NCI-H1417 (cell line): Measurements from ENCODE around the gene MITF.

Experiments
- DNase-seq, 3 experiments: peaks; one replicate each; lab custom pipeline; 2025; lab: John Stamatoyannopoulos, UW

Gene MITF

DNA sequence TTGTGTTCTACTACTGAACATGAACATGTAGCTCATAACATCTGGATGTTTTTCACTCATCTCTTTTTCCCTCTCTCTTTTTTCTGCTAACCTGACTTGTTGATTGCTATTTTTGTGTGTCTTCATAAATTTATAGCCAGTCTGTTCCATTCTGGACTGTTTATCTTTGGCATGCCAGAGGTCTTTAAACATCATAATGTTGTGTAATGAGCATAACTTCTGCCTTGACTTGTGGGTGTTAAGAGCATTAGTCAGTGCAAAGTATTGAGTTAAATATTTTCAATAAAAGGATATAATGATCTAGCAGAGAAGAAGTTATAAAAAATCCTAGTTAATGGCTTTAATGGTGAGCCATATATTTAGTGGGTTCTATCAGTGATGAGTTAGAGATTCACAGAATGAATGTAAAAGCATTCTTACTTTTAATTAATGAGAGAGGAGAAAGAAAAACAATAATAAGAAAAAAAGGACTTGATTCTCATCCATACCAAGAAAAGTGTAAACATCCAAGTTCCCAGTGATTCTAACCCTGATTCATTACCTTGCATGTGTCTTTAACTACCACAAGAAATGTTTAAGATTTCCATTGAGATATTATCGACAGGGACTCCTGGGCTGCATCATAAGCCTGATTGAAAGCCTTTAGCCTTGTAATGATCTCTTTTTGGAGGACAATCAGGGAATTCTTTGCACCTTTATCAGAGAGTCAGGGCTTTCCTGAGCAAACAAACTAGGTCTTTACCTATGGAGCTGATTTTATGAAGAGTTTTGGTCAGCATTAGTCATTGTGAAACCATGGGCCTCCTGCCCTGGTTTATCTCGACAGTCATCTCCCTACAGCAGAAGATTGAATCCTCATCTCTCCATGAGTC is 22.9 kb downstream of the MITF start:
- DNase-seq, result no peak

DNA sequence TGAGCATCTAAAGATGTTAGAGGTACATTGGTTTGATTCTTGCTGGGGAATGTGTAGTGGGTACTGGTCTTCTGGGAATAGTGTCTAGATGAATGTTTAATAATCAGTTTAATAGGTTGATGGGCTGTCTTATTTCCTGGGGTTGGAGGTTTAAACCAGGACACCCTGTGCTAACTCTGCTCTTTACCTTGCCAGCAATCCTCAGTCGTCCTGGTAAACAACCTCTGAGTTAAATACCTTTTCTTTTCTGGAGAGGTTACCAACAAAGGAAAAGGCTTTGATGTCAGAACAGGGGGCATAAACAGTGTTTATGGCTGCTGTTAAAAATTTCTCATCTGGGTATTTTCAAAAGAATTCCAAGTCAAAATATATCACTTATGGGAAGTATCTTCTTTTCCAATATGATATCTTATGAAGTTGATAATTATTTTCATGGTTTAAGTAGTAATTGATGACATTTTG is 23.5 kb downstream of the MITF start:
- DNase-seq, result no peak

DNA sequence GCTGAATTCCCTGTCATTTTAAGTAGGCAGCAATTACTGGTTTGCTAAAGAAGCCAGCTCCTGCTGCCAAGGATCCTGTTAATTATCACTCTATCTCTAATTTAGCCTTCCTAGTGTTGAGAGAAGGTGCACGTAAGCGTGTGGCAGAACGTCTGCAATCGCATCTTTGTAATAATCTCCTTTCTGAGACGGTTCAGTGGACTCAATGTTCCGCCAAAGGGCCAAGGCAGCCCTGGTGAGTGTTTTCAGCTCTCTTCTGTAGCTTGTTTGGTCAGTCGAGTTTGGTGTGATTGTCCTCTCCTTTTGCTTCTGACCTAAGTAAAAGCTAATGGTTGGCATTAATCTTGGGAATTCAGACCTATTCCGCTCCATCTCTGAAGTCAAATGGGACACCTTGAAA is 24.2 kb downstream of the MITF start:
- DNase-seq, result peak in 1 of 3 experiments; percentile 10

DNA sequence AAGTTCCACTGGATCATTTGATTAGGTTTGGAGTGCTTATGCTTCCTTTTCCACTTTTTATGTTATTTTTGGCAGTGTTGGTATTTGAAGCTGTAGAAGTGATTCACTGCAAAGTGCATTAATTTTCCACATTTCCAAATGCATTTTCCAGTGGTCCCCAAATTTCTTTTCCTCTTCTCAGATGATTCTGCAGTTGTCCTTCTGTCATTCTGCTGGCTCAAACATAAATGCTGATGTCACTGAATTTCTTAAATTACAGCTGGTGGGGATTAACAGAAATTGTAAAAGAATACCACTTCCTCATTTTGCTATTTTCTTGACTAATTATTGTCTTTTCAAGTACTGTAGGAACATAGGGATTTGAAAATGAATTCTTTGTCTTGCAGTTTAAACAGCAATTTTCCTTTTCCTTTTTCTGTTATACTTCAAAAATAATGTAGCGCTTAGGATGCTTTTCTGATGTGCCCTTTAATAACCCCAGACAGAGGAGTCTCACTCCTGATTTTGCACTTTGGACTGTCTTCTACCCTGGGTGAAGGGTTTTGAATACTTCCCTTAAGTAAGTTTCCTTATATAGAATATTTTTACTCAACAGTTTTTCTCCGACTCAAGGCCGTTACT is 25.0 kb downstream of the MITF start:
- DNase-seq, result no peak

DNA sequence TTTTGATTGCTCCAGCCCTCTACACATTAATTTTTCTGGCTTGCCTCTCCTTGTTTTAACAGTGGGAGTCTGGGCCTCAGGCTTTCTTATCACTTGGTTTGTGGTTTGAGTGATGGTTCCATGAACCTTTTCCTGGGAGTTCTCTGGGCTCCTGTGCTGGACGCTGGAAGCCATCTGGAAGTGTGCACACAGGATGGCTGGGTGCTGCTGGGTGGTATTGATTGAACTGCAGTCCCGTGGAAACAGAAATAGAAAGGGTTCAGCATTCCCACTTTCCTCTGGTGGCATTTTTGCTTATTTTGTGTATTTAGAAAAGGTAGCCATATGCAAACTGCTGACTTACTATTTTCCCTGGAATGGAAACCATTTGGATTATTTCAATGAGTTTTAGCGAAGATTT is 25.6 kb downstream of the MITF start:
- DNase-seq, result no peak

DNA sequence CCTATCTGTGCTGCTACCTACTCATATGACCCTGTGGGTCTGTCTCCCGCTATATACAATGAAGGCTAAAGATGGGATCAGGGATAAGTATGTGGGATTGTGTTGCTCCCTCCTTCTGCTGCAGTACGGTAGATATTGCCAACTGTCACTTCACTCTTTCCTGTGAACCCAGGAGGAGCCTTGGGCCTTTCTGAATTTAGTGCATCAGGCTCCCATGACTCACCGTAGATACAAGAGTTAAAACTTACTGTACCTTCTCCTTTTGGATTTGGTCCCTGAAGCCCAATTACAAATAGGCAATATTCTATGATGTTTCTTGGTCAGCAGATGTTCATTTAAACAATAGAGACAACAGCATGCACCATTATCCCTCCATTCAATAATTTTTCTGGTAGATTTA is 27.4 kb downstream of the MITF start:
- no peak for DNase-seq

DNA sequence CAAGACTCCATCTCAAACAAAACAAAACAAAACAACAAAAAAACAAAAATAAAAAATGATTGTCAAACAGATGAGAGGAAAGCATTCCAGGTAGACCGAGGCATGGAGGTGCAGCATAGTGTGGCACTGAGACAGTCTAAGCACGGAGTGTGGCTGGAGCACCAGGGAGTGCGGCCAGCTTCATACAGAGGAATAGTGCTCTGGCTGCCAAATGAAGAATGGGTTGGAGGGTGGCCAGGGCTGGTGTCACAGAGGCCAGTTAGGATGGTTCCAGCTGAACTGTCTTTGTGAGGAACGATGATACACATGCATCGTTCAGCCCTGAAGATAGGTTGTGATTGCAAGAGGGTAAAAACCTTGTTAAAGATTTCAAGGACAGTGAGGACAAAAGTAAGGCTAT is 28.3 kb downstream of the MITF start:
- DNase-seq, result no peak

DNA sequence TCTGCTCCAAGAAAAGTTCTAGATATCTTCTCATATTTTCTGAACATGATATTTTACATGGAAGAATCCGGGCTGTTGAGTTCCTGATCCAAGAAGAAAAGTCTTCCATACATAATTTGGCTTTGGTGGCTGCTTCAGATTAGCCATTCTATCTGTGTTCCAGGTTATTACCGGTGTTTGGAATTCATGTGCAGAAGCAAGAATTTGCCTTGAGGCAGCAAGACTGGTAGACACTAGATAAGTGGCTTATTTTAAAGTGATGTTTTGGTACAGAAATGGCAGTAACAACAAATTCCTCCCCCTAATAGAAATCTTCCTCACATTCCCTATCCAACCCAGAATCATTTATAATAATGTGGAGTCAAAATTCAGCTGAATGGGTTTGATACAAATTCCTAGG is 29.2 kb downstream of the MITF start:
- DNase-seq, result no peak

DNA sequence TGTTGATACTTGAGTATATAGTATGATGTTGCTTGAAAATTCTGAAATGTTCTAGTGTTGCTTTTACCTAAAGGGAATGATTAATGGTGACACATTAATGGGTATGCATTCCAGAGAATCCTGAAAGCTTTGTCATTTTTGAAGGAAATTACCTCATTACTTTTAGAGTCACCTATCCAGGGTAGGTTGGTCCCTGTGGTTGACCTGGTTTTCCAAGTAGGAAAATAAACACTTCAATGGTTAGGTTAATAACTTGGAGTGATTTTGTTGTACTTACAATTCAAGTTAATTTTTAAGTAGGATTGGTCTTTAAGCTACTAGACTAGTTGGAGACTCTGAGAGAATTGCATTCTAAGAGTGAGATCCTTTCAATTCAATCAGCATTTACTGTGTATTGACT is 31.0 kb downstream of the MITF start:
- DNase-seq, result peak in 1 of 3 experiments; percentile 4

DNA sequence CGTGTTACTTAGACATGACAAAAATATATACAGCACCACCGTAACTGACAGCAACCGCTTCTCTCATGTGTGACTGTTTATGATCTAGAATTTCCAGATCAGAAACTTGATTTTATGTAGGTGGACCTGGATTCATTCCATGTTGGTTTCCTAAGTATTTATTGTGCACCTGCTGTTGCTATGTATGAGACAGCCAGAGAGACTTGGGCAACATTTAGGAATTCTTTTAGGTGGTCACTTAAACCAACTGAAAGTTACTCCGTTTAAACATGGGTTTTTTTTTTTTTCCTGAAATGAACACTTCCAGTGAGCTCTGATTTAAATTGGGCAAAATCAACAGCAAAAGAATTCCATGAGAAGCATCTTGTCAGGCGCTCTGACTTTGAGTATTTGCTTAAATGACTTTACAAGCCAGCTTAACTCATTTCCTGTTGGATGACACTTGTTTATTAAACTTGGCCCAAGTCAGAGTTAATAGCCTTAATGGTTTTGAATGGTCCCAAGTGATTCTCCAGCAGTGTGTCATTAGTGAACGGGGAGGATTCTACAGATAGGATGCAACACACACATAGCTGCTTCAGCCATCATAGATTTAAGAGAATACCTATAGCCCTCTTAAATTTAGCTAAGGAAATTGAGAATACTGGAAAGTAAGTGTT is 31.8 kb downstream of the MITF start:
- no peak for DNase-seq

DNA sequence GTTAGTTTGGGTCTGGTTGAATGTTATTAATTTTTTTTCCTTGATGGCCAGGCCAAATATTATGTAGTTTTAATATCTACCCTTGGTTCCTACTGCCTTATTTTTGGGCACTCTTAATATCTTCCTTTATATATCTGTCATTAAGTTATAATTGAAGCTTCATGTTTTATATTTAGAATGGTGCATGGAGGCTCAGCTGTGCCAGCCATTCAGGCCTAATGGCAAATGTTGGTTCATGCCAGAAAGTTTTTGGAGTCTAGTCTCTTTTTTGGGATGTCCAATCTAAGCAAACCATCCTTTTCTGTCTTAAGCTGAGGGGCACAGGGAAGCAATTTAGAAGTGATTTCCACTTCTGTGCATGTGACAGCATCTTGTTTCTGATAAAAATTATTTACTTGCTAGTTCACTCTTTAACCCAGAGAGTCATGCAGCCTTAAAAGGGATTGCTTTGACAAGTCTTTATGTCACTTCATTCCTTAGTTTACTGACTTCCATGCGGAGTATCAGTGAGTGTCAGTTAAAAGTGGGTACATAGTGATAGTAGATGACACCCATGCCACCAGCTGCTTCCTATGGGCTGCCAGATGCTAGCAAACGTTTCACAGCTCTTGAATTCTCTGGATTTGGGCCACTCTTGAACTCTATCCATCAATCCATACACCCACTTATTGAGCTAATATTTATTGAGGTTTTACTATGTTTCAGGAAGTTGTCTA is 33.0 kb downstream of the MITF start:
- DNase-seq, result no peak

DNA sequence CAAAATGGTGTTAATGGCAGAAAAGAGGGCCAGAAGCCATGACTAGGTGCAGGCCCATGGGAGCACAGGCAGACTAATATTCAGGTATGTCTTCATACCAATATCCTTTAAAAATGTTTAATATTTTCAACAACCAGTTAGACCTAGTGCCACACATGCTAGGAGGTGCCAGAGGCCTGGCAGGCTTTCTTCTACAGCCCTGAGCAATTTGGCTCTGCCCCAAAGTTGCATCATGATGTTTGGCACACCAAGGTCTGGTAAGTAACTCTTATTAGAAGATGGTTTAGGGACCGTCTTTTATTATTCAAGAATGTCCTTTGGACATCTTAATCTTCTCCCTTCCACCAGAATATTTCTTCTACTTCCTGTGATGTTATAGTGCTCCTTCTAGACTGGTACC is 34.8 kb downstream of the MITF start:
- DNase-seq, result no peak

DNA sequence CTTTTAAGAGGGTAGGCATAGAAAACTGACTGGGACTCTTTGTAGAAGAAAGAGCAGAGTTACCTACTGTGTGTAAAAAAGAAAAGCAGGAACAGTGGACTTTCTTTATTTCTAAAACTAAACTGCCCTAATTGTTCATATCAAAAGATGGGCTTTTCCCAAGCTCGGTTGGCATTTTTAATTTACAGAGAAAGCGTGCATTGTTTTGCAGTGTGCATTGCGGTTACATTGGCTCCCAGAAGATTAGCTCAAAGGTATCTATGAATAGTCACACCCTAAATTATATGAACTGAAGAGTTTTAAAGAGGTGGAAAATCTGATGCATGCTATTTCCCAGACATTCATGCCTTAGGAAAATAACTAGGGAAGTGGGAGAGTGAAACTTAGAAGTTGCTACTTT is 36.5 kb downstream of the MITF start:
- DNase-seq, result no peak

DNA sequence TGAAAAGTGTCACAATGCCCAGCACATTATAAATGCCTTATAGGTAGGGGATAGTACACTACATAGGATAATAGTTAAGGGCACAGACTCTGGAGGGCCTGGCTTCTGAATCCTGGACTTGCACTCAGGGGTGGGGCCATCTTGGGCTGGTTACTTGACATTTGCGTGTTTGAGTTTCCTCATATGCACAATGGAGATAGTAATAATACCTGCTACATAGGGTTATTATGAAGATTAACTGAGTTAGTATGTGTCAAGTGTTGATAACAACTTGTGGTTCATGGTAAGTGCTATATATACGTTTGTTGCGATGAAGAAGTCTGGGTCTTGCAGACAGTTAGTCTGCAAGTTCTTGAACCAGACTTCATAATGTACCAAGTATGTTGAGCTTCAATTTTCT is 37.0 kb downstream of the MITF start:
- DNase-seq, result no peak

DNA sequence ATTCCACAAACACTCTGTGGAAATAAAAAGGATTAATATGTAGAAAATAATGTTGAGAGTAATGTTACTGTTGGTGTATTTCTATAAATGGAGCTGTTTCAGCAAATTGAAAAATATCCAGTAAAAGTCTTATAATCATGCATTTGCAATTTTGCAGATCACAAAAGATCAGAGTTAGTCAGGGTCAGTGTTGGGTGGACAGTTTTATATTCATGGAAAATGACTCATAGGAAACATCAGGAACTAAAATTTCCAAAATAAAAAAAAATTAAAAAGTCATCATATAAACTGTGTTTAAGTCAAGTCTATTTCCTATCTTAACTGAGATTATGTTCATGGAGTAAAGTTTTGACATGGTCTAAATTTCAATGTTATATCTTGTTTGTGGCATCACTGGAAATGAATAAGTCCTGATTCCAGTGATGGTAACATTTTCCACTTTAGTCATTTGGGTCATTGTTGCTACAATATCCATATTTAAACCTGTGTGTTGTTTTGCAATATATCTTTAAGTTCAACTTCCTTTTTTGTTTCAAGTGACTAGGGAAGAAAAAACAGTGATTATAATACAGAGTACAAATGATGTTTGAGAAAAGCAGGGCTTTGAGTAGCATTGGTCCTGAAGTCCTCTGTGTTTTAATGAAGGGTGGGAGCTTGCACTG is 37.8 kb downstream of the MITF start:
- no peak for DNase-seq

DNA sequence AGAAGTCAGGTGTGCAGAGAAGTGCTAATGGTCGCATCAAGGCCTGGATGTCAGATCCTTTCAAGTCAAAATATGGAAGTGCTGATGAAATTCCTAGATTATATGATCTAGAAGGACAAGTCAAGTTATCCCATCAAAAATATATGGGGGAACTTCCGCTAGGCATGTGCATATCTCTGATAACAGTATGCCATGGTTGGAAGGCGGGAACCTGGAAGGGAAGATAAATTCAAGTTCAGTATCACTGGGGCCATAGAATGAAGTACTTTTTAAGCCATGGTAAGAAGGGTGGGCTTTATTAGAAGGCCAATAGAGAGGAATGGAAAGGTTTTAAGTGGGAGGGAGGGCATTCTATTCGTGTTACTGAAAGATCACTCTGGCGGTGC is 38.3 kb downstream of the MITF start:
- no peak for DNase-seq

DNA sequence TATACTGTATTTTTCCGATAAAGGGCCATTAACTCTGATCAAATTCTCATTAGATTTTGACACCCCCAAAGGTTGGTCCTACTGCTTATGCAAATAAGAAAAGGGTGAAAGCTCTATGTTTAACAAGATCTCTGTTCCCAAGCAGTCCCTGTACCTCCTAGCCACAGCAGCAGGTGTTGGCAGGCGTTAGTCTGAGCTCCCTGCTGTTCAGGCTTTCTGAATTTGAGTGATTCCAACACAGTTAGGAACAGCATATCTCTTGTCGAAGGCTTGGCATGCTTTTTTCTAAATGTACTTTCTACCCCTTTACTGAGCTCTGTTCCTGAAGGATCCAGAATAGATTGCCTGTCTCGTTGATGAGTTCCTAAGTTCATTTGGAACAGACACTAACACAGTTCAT is 42.3 kb downstream of the MITF start:
- no peak for DNase-seq

DNA sequence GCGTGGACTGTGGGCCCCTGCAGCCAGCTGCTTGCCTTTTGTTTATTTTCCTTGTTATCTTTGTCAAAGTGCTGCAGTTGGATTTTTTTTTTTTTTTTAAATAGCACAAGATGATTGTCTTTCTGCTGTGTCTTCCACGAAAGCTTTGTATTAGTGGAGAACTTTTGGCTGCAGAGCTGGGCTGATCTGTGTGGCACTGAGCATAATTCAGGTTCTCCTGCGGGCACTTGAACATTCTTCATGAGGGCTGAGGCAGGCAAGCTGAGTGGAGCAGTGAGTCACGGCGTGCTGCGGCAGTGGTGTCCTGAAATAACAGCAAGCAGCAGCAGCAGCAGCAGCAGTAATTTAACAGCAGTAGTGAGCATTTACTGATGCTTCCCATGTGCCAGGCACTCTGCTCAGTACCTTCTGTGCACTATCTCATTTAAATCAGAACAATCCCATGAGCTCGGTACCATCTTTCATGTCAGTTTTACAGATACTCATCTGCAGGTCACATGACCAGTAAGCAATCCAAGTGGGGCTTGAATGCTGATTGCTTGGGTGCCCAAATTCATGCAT is 45.8 kb downstream of the MITF start:
- DNase-seq, result no peak

DNA sequence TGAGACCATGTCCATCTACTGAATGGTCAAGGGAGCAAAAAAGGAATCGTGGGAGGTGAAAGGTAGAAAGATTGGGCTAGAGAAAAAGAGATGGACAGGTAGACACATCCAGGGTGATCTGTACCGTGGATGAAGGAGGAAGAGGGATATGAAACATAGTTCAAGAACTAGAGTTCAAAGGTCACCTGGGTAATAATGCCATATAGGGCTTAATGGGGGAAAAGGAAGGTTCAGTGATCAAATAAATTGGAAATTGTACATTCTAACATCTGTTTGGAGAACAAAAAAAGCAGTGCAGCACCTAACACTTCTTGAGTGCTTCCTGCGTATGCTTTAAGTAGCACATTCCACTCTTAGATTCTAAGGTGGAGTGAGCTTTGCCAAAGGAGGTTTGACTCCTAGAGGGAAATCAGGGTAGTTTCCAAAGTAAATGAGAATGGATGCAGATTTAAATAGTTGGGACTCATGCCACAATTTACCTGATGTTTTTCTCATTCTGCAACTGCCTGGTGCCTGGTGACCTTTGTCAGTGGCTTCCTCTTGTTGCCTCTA is 46.6 kb downstream of the MITF start:
- no peak for DNase-seq

DNA sequence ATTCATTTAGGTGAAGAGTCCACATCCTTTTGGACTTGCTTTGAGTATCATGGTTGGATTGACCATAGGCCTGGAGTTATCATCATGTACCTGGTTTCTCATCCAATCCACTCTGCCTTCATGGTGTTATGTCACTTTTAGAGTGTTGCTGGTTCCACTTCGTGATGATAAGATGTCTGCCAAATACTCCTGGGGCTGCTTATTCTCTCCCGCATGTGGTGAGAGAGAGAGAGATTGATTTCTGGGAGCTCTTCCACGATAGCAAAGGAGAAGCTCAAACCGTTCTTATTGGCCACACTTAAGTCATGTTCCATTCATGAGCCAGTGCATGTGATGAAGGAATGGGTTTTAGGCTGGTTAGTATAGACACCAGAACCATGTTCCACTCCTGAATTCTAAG is 47.6 kb downstream of the MITF start:
- DNase-seq, result no peak

DNA sequence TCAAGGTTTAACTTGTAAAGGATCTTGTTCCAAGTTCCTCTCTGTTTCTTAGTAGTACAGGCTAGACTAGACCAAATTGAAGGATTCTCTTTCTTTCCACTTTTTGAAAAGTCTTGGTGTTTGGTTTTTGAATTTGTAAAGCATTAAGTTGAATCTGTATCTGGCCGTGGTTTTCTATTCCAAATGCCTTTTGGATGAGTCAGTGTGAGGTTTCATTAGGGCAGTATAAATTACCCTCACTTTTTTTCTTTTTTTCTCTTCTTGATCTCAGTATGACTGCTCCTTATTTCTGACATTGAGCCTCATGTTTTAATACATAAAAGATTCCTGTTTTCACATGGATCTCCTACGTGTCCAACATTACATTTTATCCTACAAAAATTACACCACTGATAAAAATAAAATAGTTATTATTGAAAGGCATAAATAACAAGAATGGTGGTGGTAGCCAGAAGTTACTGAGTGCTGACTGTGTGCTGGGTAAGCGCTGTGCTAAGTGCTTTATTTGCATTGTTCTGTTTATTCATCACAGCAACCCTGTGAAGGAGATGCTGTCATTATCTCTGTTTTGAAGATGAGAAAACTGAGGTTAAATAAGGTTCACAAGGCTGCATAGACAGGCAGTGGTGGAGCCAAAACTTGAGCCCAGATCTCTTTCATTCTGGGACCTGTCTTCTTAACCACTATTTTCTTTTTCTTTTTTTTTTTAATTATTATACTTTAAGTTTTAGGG is 48.3 kb downstream of the MITF start:
- peak in 1 of 3 experiments; percentile 1 for DNase-seq
